ENCODE data around the gene UGT1A4.

DNA sequence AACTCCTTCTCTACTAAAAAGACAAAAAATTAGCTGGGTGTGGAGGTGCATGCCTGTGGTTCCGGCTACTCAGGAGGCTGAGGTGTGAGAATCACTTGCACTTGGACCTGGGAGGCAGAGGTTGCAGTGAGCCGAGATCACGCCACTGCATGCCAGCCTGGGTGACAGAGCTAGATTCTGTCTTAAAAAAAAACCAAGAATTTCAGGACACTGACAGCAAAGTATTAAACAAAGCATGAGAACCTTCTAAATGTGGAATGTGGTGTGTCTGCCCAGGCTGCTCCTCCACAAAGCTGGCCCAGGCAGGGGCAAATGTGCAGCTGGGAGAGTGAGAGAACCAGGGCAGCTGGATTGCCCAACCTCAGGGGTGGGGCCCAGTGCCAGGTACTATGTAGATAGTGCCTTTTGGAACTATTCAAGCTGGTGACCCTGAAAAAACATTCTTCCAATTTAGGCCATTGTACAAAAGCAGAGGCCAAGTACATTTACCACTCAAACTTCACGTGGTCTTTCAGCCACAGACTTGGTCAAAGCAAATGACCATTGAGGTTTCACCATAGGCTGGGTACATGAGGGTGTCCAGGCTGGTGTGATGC, 12.5 kb upstream of the UGT1A4 start:
- TF ChIP-seq POLR2AphosphoS5 (IDR thresholded peaks at IDR 0.05; ENCODE audit: low read depth, low read length), result no peak
- TF ChIP-seq SIN3A (IDR thresholded peaks at IDR 0.05; ENCODE audit: borderline replicate concordance, insufficient read depth, low read length), result no peak
- TF ChIP-seq, protein P1, sequence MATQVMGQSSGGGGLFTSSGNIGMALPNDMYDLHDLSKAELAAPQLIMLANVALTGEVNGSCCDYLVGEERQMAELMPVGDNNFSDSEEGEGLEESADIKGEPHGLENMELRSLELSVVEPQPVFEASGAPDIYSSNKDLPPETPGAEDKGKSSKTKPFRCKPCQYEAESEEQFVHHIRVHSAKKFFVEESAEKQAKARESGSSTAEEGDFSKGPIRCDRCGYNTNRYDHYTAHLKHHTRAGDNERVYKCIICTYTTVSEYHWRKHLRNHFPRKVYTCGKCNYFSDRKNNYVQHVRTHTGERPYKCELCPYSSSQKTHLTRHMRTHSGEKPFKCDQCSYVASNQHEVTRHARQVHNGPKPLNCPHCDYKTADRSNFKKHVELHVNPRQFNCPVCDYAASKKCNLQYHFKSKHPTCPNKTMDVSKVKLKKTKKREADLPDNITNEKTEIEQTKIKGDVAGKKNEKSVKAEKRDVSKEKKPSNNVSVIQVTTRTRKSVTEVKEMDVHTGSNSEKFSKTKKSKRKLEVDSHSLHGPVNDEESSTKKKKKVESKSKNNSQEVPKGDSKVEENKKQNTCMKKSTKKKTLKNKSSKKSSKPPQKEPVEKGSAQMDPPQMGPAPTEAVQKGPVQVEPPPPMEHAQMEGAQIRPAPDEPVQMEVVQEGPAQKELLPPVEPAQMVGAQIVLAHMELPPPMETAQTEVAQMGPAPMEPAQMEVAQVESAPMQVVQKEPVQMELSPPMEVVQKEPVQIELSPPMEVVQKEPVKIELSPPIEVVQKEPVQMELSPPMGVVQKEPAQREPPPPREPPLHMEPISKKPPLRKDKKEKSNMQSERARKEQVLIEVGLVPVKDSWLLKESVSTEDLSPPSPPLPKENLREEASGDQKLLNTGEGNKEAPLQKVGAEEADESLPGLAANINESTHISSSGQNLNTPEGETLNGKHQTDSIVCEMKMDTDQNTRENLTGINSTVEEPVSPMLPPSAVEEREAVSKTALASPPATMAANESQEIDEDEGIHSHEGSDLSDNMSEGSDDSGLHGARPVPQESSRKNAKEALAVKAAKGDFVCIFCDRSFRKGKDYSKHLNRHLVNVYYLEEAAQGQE (IDR thresholded peaks at IDR 0.05; ENCODE audit: insufficient read depth in 1 of 2, low read depth in 2 of 2, low read length in 2 of 2), result no peak
- no peak for TF ChIP-seq TAF1 (IDR thresholded peaks at IDR 0.05; ENCODE audit: borderline replicate concordance, insufficient read depth, low read length)
- TF ChIP-seq FOXP2 (optimal IDR thresholded peaks at IDR 0.05; ENCODE audit: borderline replicate concordance, extremely low read depth, extremely low read length, insufficient read depth), result no peak

All from PFSK-1 (cell line).